CD4-positive, alpha-beta T cell treated with Interferon alpha-2 for 1 hour (primary cell): Measurements from ENCODE around the gene IPCEF1.

Source experiments
- DNase-seq, 2 donors: peaks; one replicate each; pipeline ENCODE4 v3.0.0-alpha.2; 2020 to 2022

IPCEF1 gene

GRCh38 chr6:154157082-154157481 is 199.5 kb downstream of the IPCEF1 start:
- peak in 1 of 2 donors; percentile 45 for DNase-seq

DNA sequence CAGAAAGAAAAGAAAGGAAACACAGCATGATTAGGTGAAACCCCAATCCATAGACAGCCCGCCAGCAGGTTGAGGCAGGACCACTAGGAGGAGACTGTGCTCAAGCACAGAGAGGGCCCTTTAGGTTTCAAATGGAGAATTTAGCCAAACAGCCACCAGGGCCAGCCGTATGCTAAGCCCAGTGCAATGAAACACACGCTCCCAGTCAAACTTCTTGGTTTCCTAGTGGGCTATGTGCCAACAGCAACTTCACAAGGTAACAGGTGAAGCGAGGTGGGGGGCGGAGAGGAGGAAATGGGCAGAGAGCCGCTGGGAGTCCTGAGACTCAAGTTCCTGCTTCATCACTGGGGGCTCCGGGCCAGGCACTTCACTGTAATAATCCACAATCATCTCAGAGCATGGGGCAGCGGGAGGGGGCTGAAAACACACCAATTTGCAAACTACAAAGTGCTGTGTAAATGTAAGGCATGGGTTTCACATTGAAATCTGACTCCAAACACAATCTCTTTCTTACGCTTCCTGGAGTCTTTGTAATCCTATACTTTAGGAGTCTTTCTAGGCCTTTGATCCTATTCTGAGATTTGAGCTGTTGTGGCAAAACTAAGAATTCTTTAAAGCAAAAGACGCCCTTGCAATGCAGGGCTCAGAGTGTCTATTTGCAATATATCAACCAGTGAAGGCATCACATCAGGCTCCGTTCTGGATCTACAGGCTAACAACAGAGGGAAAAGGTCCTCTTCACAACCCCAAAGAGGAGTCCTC is 200.3 kb downstream of the IPCEF1 start:
- peak; percentile 53 to 74 for DNase-seq

DNA sequence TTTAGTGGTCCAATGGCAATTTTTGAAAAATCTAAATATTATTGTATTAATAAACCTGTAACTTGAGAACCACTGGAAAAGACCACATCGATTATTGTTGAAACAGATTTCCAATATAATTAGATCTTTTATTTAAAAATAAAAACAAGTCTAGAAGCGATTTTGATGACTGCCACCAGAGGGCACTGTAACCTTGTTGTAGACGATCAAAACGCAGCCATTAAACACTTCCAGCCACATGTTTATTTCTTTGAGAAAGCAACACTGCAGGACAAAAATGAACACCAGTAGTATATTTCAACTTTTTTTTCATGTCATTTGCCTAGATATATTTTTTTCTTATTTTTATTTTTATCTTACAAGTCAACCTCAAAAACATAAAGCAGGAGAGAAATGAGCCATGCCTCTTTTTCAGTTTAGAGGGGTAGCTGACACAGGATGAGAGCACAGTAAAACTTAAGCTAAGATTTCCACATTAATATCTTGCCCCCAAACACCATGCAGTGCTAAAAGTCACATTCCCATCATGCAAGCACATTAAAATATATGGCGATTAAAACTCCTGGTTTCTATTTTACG is 202.1 kb downstream of the IPCEF1 start:
- DNase-seq, result peak; percentile 62 to 78

DNA sequence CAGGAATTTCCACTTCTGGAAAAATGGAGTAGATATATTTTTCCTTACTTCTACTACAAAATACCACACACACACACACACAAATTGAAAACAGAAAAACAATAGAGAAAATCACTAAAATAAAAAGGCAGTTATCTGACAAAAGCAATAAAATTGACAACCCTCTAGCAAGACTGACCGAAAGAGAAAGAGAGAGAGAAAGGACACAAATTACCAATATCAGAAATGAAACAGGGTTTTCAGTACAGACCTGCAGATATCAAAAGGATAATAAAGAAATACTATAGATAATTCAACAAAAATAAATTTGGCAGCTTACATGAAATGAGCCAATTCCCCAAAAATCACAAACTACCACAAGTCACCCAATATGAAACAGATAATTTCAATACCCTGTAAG is 212.8 kb downstream of the IPCEF1 start:
- DNase-seq, result no peak

- no peak for DNase-seq
Observed at GRCh38 chr6:154140743-154141142, 215.9 kb downstream of the IPCEF1 start.

GRCh38 chr6:154139892-154140291 is 216.7 kb downstream of the IPCEF1 start:
- peak in 1 of 2 donors; percentile 54 for DNase-seq

DNA sequence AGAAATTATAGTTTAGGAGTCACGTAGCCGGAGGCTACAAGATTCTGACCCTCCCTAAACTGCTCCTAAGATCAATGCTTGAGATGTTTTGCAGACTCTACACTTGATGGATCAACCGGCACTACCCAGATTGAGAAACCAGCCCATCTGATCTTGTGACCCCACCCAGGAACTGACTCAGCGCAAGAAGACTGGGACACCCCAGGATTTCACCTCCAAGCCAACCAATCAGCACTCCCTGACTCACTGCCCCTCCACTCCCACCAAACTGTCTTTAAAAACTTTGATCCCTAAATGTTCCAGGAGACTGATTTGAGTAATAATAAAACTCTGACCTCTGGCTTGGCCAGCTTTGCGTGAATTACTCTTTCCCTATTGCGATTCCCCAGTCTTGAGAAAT is 217.8 kb downstream of the IPCEF1 start:
- peak in 1 of 2 donors; percentile 59 for DNase-seq

DNA sequence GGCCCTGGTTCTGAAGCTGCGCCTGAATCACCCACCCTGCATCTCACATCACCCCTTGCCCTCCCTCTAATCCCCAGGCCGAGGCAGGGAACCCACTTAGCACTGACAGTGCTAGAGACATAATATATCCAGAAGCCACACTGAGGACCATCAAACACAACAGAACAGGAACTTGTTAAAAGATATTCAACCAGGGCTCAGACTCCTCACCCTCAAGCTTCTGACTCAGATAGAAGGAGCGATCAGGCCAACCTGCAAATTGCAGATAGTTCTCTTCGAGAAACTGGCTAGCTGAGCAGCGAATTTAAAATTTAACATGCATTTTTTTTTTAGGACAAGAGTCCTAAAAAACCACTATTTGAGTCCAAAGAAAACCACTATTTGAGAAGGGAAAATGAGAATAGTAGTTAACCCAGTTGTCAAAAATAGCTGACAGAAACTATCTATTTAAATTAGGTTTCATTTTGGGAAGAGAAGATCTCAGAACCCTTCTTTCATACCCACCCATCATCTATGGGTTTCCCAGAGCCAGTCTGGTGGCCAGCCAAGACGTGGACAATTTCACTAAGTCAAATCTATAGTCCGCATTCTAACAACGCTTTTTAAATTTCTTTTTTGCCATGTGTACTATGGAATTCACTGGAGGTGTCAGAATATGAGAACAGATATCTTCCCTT is 222.0 kb downstream of the IPCEF1 start:
- no peak for DNase-seq

GRCh38 chr6:154127657-154128056 is 228.9 kb downstream of the IPCEF1 start:
- no peak for DNase-seq

DNA sequence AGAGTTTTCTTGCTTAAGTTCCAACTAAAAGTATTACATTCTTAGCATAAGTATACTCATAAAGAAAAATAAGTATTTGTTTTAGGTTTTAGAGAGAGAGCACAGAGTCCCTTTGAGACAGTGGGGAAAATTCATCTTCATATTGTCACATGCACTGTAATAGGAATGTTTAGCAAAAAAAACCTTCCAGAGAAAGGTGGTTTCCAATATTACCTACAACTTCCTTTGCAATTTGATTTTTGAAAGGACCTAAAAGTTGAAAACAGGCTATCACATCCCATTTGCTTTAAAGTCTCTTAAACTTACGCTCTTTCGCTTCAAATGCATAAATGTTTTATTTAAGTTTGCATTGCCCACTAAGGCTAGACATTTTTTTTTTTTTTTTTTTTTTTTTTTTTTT is 231.2 kb downstream of the IPCEF1 start:
- no peak for DNase-seq

- peak in 1 of 2 donors; percentile 12 for DNase-seq
Observed at GRCh38 chr6:154123155-154123956, 233.2 kb downstream of the IPCEF1 start.

DNA sequence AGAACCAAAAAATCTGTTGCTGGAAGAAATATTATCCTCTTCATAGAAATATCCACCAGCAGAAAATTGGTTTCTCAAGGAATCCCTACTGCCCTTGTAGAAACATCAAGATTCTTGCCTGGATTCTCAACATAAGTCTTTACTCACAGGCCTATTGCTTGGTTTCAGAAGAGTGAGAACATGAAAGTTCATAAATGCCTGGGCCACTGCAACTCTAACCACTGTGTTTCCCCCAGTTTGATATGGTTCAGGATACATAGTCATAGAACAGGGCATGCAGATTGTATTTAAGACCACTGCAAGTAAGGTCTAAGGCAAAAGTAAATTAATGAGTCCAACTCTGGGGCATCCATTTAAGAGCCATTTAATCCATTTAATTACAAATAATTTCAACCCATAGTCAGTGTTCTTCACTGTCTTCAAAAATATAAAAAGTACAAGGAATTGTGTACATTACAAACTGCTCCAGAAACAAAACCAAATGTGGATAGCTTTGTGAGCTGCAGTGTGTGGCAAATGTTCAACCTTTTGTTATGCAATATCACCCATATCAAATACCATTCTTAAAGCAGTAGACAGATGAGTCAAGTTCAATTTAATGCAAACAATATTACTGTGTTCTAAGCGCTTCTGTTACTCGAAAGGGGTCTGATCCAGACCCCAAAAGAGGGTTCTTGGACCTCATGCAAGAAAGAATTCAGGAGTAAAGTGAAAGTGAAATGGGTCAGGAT is 234.2 kb downstream of the IPCEF1 start:
- no peak for DNase-seq

DNA sequence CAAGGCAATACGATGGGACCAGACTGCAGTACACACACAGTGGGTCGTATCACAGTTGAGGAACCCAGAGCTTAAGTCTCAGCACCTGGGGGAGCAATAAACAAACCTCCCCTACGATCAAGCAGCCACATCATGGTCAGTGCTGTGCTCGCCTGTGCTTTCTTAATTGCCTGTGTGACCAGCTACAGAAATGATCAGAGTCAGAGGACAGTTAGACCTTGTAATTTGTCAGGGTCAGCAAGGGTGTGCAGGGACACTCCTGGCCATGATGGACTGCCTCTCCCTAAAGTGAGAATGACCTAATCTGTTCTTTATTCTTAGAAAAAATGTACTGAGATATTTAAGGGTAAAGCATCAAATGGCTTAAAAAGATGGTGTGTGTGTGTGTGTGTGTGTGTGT is 239.1 kb downstream of the IPCEF1 start:
- DNase-seq, result no peak

- DNase-seq, result no peak
Observed at GRCh38 chr6:154113392-154113791, 243.2 kb downstream of the IPCEF1 start.

GRCh38 chr6:154112181-154112809 is 244.3 kb downstream of the IPCEF1 start:
- DNase-seq, result no peak

DNA sequence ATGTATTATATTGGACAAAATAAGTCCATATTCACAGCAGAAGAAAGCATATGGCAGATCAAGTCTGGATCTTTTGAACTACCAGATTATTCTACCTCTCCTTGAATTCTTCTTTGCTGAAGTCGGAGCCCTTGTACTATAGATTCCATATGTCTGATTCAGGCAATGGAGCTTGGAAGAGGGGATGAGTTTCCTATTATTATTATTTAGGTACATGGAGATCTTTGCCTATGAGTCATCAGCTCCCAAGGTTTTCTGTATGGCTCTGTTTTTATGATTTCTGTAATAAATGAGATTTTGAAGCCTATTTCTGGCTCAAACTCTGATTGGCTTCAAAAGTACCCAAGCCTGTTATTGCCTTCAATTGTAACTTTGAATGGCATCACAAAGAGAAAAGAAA is 245.6 kb downstream of the IPCEF1 start:
- no peak for DNase-seq

GRCh38 chr6:154106251-154106650 is 250.4 kb downstream of the IPCEF1 start:
- no peak for DNase-seq
